ENCODE measurements around the gene FAM53A.

The FAM53A gene

GRCh38 chr4:1720163-1720983 lies 36.3 kb upstream of the FAM53A start (continued):
- TF ChIP-seq, protein P1, sequence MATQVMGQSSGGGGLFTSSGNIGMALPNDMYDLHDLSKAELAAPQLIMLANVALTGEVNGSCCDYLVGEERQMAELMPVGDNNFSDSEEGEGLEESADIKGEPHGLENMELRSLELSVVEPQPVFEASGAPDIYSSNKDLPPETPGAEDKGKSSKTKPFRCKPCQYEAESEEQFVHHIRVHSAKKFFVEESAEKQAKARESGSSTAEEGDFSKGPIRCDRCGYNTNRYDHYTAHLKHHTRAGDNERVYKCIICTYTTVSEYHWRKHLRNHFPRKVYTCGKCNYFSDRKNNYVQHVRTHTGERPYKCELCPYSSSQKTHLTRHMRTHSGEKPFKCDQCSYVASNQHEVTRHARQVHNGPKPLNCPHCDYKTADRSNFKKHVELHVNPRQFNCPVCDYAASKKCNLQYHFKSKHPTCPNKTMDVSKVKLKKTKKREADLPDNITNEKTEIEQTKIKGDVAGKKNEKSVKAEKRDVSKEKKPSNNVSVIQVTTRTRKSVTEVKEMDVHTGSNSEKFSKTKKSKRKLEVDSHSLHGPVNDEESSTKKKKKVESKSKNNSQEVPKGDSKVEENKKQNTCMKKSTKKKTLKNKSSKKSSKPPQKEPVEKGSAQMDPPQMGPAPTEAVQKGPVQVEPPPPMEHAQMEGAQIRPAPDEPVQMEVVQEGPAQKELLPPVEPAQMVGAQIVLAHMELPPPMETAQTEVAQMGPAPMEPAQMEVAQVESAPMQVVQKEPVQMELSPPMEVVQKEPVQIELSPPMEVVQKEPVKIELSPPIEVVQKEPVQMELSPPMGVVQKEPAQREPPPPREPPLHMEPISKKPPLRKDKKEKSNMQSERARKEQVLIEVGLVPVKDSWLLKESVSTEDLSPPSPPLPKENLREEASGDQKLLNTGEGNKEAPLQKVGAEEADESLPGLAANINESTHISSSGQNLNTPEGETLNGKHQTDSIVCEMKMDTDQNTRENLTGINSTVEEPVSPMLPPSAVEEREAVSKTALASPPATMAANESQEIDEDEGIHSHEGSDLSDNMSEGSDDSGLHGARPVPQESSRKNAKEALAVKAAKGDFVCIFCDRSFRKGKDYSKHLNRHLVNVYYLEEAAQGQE (tag by site-specific recombination; IDR thresholded peaks at IDR 0.05), result peak; percentile 62
- TF ChIP-seq ZNF76 (tag by site-specific recombination; IDR thresholded peaks at IDR 0.05; ENCODE audit: borderline replicate concordance, low read depth) (peak; percentile 85), ZNF610 (tag by site-specific recombination; IDR thresholded peaks at IDR 0.05; ENCODE audit: borderline replicate concordance) (no peak), YY2 (tag by site-specific recombination; IDR thresholded peaks at IDR 0.05) (no peak), ZNF664 (tag by site-specific recombination; IDR thresholded peaks at IDR 0.05) (no peak), ZNF555 (tag by site-specific recombination; conservative IDR thresholded peaks at IDR 0.05) (no peak), ZNF23 (tag by site-specific recombination; IDR thresholded peaks at IDR 0.05; ENCODE audit: borderline replicate concordance) (no peak)

GRCh38 chr4:1718095-1718850 lies 34.2 kb upstream of the FAM53A start:
- CTCF ChIA-PET, result no interaction called here
- POLR2A ChIA-PET, result no interaction called here
- H3K4me1 ChIP-seq (ENCODE audit: control insufficient read depth, insufficient read depth, low read length), result no peaks in the 10 kb centered on the region
- no peaks in the 10 kb centered on the region for H3K9me3 ChIP-seq (ENCODE audit: control insufficient read depth, insufficient read depth, low read depth, low read length)
- H3K27ac ChIP-seq (ENCODE audit: extremely low read depth, low read depth, low read length), result no peak overlapping the region
- no peak overlapping the region for H3K4me3 ChIP-seq (ENCODE audit: low read depth, low read length)
- peak; percentile 57 for TF ChIP-seq ZIC2 (tag by site-specific recombination; IDR thresholded peaks at IDR 0.05)
- TF ChIP-seq OVOL3 (tag by site-specific recombination; IDR thresholded peaks at IDR 0.05), result no peak
- no peak for TF ChIP-seq ZNF701 (tag by site-specific recombination; IDR thresholded peaks at IDR 0.05)
- no peak for TF ChIP-seq ZBTB26 (tag by site-specific recombination; optimal IDR thresholded peaks at IDR 0.05)
- no peak for TF ChIP-seq ZNF544 (tag by site-specific recombination; IDR thresholded peaks at IDR 0.05)
- TF ChIP-seq HIC1 (tag by site-specific recombination; IDR thresholded peaks at IDR 0.05), result 0 out of 2 replicates have a peak, but pooled peaks have one; percentile 32
- TF ChIP-seq ZNF23 (tag by site-specific recombination; IDR thresholded peaks at IDR 0.05; ENCODE audit: borderline replicate concordance), result no peak
- no peak for TF ChIP-seq GLI4 (tag by site-specific recombination; IDR thresholded peaks at IDR 0.05)
- TF ChIP-seq GFI1B (tag by site-specific recombination; IDR thresholded peaks at IDR 0.05), result no peak
- TF ChIP-seq PRDM10 (tag by site-specific recombination; IDR thresholded peaks at IDR 0.05), result no peak
- no peak for TF ChIP-seq PBX3 (CRISPR knock-in tag; IDR thresholded peaks at IDR 0.05)
- peak; percentile 97 for TF ChIP-seq ZNF600 (tag by site-specific recombination; IDR thresholded peaks at IDR 0.05)
- H3K36me3 ChIP-seq (ENCODE audit: control insufficient read depth in 2 of 2, insufficient read depth in 1 of 2, low read length in 2 of 2), result peaks cover 0 to 45% of the 10 kb centered on the region in 2 experiments; a peak in 1 of 3 replicates

Measured in HEK293 (cell line).